Activated CD8-positive, alpha-beta memory T cell treated with anti-CD3 and anti-CD28 coated beads for 1 hour (primary cell): Measurements from ENCODE around the gene TCF4.

Experiments
- DNase-seq, 2 donors: peaks; one replicate each; pipeline ENCODE4 v3.0.0-alpha.2; 2020; ENCODE audit warnings: low read depth in 1 of 2; ENCODE audit errors: extremely low read depth in 1 of 2

Gene TCF4

GRCh38 chr18:55268628-55269275 lies 319.2 kb downstream of the TCF4 start:
- no peak for DNase-seq

- no peak for DNase-seq
Measured at GRCh38 chr18:55268151-55268601, 319.8 kb downstream of the TCF4 start.

GRCh38 chr18:55266981-55267380 lies 321.0 kb downstream of the TCF4 start:
- no peak for DNase-seq

GRCh38 chr18:55265984-55266383 lies 322.0 kb downstream of the TCF4 start:
- no peak for DNase-seq

GRCh38 chr18:55265130-55265675 lies 322.8 kb downstream of the TCF4 start:
- no peak for DNase-seq

GRCh38 chr18:55264108-55264507 lies 323.9 kb downstream of the TCF4 start:
- DNase-seq = no peak

- no peak for DNase-seq
Measured at GRCh38 chr18:55262021-55262560, 325.9 kb downstream of the TCF4 start.

- DNase-seq = no peak
Measured at GRCh38 chr18:55261253-55261652, 326.7 kb downstream of the TCF4 start.

- DNase-seq = no peak
Measured at GRCh38 chr18:55258088-55258487, 329.9 kb downstream of the TCF4 start.

- no peak for DNase-seq
Measured at GRCh38 chr18:55256929-55257289, 331.1 kb downstream of the TCF4 start.

GRCh38 chr18:55256226-55256928 lies 331.6 kb downstream of the TCF4 start:
- no peak for DNase-seq

GRCh38 chr18:55253814-55254213 lies 334.2 kb downstream of the TCF4 start:
- no peak for DNase-seq

GRCh38 chr18:55252901-55253300 lies 335.1 kb downstream of the TCF4 start:
- no peak for DNase-seq

GRCh38 chr18:55252053-55252675 lies 335.8 kb downstream of the TCF4 start:
- DNase-seq = no peak

- no peak for DNase-seq
Measured at GRCh38 chr18:55251254-55251971, 336.6 kb downstream of the TCF4 start.

- DNase-seq = no peak
Measured at GRCh38 chr18:55250768-55251173, 337.2 kb downstream of the TCF4 start.

- DNase-seq = no peak
Measured at GRCh38 chr18:55249550-55249949, 338.4 kb downstream of the TCF4 start.

GRCh38 chr18:55248495-55248894 lies 339.5 kb downstream of the TCF4 start:
- no peak for DNase-seq

GRCh38 chr18:55247032-55247431 lies 341.0 kb downstream of the TCF4 start:
- DNase-seq = no peak

- no peak for DNase-seq
Measured at GRCh38 chr18:55246278-55246677, 341.7 kb downstream of the TCF4 start.

GRCh38 chr18:55245211-55245614 lies 342.8 kb downstream of the TCF4 start:
- DNase-seq = no peak
